HT1080 (cell line): Measurements from ENCODE around the gene CEP83. TPM values are rescaled to one million over a fixed set of nuclear protein-coding genes. Genes with fewer than 3 reads are reported as not detected.
"Not testable (repeated sequence)": the region's sequence is repeated elsewhere in the genome, so short reads cannot be mapped to it uniquely, and the experiment has no call there.

ENCODE experiments used
- DNase-seq: peaks from one replicate; pipeline ENCODE4 v3.0.0-alpha.2; 2015; ENCODE audit warnings: low read depth
- total RNA-seq: library from RNA; depleted of rRNA; stranded (reverse); fragments of >200 nt; shearing (Covaris generic); gene quantifications from 2 replicates; pipeline ENCODE4 v1.2.3, GENCODE V29; 2014

CEP83 gene
- total RNA-seq, 1 experiment from 2014 or later: 8.1 TPM

- no peak for DNase-seq
Measured at GRCh38 chr12:94380507-94380906, 79.2 kb downstream of the CEP83 start.

- DNase-seq: no peak
Measured at GRCh38 chr12:94379479-94380113, 80.1 kb downstream of the CEP83 start.

- DNase-seq: no peak
Measured at GRCh38 chr12:94377599-94377998, 82.1 kb downstream of the CEP83 start.

- DNase-seq: no peak
Measured at GRCh38 chr12:94374124-94374523, 85.5 kb downstream of the CEP83 start.

GRCh38 chr12:94372461-94372860, 87.2 kb downstream of the CEP83 start:
- DNase-seq: no peak

GRCh38 chr12:94362653-94363052, 97.0 kb downstream of the CEP83 start:
- DNase-seq: no peak

- DNase-seq: no peak
Measured at GRCh38 chr12:94359761-94360160, 99.9 kb downstream of the CEP83 start.

GRCh38 chr12:94353130-94353529, 106.5 kb downstream of the CEP83 start:
- no peak for DNase-seq

- no peak for DNase-seq
Measured at GRCh38 chr12:94340573-94340972, 119.1 kb downstream of the CEP83 start.

GRCh38 chr12:94338006-94338794, 121.5 kb downstream of the CEP83 start:
- no peak for DNase-seq

- DNase-seq: no peak
Measured at GRCh38 chr12:94336211-94336925, 123.3 kb downstream of the CEP83 start.

- DNase-seq: no peak
Measured at GRCh38 chr12:94333396-94333795, 126.3 kb downstream of the CEP83 start.

- DNase-seq: no peak
Measured at GRCh38 chr12:94329366-94329765, 130.3 kb downstream of the CEP83 start.

- DNase-seq: no peak
Measured at GRCh38 chr12:94327809-94328208, 131.9 kb downstream of the CEP83 start.

- peak; percentile 91 for DNase-seq
Measured at GRCh38 chr12:94326727-94327126, 132.9 kb downstream of the CEP83 start.

GRCh38 chr12:94326234-94326633, 133.4 kb downstream of the CEP83 start:
- no peak for DNase-seq

- DNase-seq: no peak
Measured at GRCh38 chr12:94322346-94322745, 137.3 kb downstream of the CEP83 start.

GRCh38 chr12:94320109-94320508, 139.6 kb downstream of the CEP83 start:
- no peak for DNase-seq

GRCh38 chr12:94318181-94318580, 141.5 kb downstream of the CEP83 start:
- no peak for DNase-seq

GRCh38 chr12:94316600-94316999, 143.1 kb downstream of the CEP83 start:
- not testable (repeated sequence) for DNase-seq

- DNase-seq: no peak
Measured at GRCh38 chr12:94312378-94312777, 147.3 kb downstream of the CEP83 start.

- DNase-seq: no peak
Measured at GRCh38 chr12:94309373-94309772, 150.3 kb downstream of the CEP83 start.
